SK-N-SH (cell line): ENCODE results near the gene ACO1. TPM values are rescaled to one million over a fixed set of nuclear protein-coding genes. Genes with fewer than 3 reads are reported as not detected.
A peak's percentile ranks its signal among the peaks of the same experiment; 100 is the strongest.
"Not testable (repeated sequence)": the region's sequence is repeated elsewhere in the genome, so short reads cannot be mapped to it uniquely, and the experiment has no call there.

Source experiments
- CTCF ChIA-PET: fragments of 300-600, 350-600 bp; formaldehyde crosslinking; extraction: SDS; loops from one replicate; lab custom pipeline; 2021; lab: Yijun Ruan, JAX
- POLR2A ChIA-PET: fragments of 350-600 bp; sonication (Branson Sonifier 250); formaldehyde crosslinking; extraction: SDS; loops from one replicate; lab custom pipeline; 2020; ENCODE audit warnings: antibody characterized with exemption, inconsistent platforms; lab: Yijun Ruan, JAX
- DNase-seq: peaks from one replicate; pipeline ENCODE4 v3.0.0; 2012
- H2AFZ ChIP-seq: fragments of 200-600 bp; sonication (generic); 2 replicates; pipeline ENCODE4 v1.8.1; 2016; ENCODE audit warnings: antibody characterized with exemption, mild to moderate bottlenecking, low read depth
- H3F3A ChIP-seq: fragments of 200-600 bp; sonication (generic); replicated peaks from 2 replicates; pipeline ENCODE3; 2016; ENCODE audit warnings: antibody characterized with exemption, mild to moderate bottlenecking; ENCODE audit not compliant: insufficient read depth
- H3K27ac ChIP-seq, 2 experiments: fragments of 200-500 bp in 1 of 2; fragments of 200-600 bp in 1 of 2; sonication (Bioruptor generic) in 1 of 2; sonication (generic), shearing (Covaris generic) in 1 of 2; 2 replicates each; pipeline versions ENCODE4 v1.5.1 to v1.6.1; 2014 to 2016; ENCODE audit warnings: low read depth in 2 of 2, inconsistent platforms in 1 of 2, low read length in 1 of 2, mild to moderate bottlenecking in 1 of 2, mixed read lengths in 1 of 2
- H3K27me3 ChIP-seq: fragments of 200-600 bp; sonication (generic), shearing (Covaris generic); 2 replicates; pipeline ENCODE4 v1.6.1; 2016; ENCODE audit warnings: mixed run types; ENCODE audit not compliant: insufficient read depth
- H3K36me3 ChIP-seq, 2 experiments: fragments of 200-500 bp in 1 of 2; fragments of 200-600 bp in 1 of 2; sonication (Bioruptor generic) in 1 of 2; sonication (generic) in 1 of 2; replicated peaks in 1 of 2; 2 replicates each; pipeline versions ENCODE3 to v1.5.1; 2014 to 2016; ENCODE audit warnings: low read length in 1 of 2, mild to moderate bottlenecking in 1 of 2; ENCODE audit not compliant: insufficient read depth in 2 of 2, control insufficient read depth in 1 of 2
- H3K4me1 ChIP-seq, 2 experiments: fragments of 200-500 bp in 1 of 2; fragments of 200-600 bp in 1 of 2; sonication (Bioruptor generic) in 1 of 2; sonication (generic), shearing (Covaris generic) in 1 of 2; 2 replicates each; pipeline versions ENCODE4 v1.5.1 to v1.6.1; 2014 to 2016; ENCODE audit warnings: low read depth in 1 of 2, low read length in 1 of 2, mixed run types in 1 of 2; ENCODE audit not compliant: insufficient read depth in 2 of 2, control insufficient read depth in 1 of 2
- H3K4me2 ChIP-seq: fragments of 200-600 bp; sonication (generic), shearing (Covaris generic); 2 replicates; pipeline ENCODE4 v1.6.1; 2017; ENCODE audit warnings: mixed run types
- H3K4me3 ChIP-seq, 2 experiments: fragments of 200-500 bp in 1 of 2; fragments of 200-600 bp in 1 of 2; sonication (Bioruptor generic) in 1 of 2; sonication (generic), shearing (Covaris generic) in 1 of 2; 2 replicates each; pipeline versions ENCODE4 v1.5.1 to v1.8.1; 2014 to 2016; ENCODE audit warnings: low read depth in 2 of 2, inconsistent platforms in 1 of 2, low read length in 1 of 2, mild to moderate bottlenecking in 1 of 2, mixed read lengths in 1 of 2, moderate library complexity in 1 of 2
- H3K79me2 ChIP-seq: fragments of 200-600 bp; sonication (generic); 2 replicates; pipeline ENCODE4 v1.8.1; 2017; ENCODE audit warnings: mild to moderate bottlenecking; ENCODE audit not compliant: insufficient read depth
- H3K9ac ChIP-seq: fragments of 200-600 bp; sonication (generic); 2 replicates; pipeline ENCODE4 v1.6.1; 2017; ENCODE audit warnings: mixed run types
- H3K9me2 ChIP-seq: fragments of 200-600 bp; sonication (generic); 2 replicates; pipeline ENCODE4 v1.6.1; 2017; ENCODE audit warnings: mixed run types
- H3K9me3 ChIP-seq: fragments of 200-600 bp; sonication (generic); 2 replicates; pipeline ENCODE4 v1.6.1; 2017; ENCODE audit warnings: mixed run types, mild to moderate bottlenecking, moderate library complexity
- H4K20me1 ChIP-seq: fragments of 200-600 bp; sonication (generic); 2 replicates; pipeline ENCODE4 v1.6.1; 2017; ENCODE audit warnings: mild to moderate bottlenecking, mixed run types; ENCODE audit not compliant: insufficient read depth
- EP300 ChIP-seq, 2 experiments: IDR thresholded peaks; 2 replicates each; pipeline versions ENCODE4 v1.4.0 to v1.6.1; 2012; ENCODE audit warnings: borderline replicate concordance in 1 of 2, low read depth in 1 of 2, low read length in 1 of 2
- GABPA ChIP-seq: IDR thresholded peaks from 2 replicates; pipeline ENCODE4 v1.4.0; 2012; ENCODE audit warnings: low read depth, mild to moderate bottlenecking
- RAD21 ChIP-seq: IDR thresholded peaks from 2 replicates; pipeline ENCODE4 v1.6.1; 2012; ENCODE audit warnings: mild to moderate bottlenecking, low read length
- RCOR1 ChIP-seq: fragments of 150-350 bp; IDR thresholded peaks from 2 replicates; pipeline ENCODE4 v1.6.1; 2017; ENCODE audit warnings: antibody characterized with exemption, low read length
- SIN3A ChIP-seq: IDR thresholded peaks from 2 replicates; pipeline ENCODE4 v1.6.1; 2012; ENCODE audit warnings: low read depth, mild to moderate bottlenecking, low read length, moderate library complexity, borderline replicate concordance
- SMC3 ChIP-seq: IDR thresholded peaks from 2 replicates; pipeline ENCODE4 v1.6.1; 2012; ENCODE audit warnings: low read depth, low read length, improper control_type of control experiment
- TEAD4 ChIP-seq: IDR thresholded peaks from 2 replicates; pipeline ENCODE4 v1.4.0; 2012; ENCODE audit warnings: mild to moderate bottlenecking, borderline replicate concordance; ENCODE audit not compliant: insufficient read depth
- WGBS: methylation state at CpG from one replicate; pipeline ENCODE4 v1.1.6; 2017; ENCODE audit warnings: low lambda C conversion rate; 5-methylcytosine and 5-hydroxymethylcytosine counted together
- polyA plus RNA-seq, 3 experiments: library from polyadenylated mRNA; depleted of rRNA; stranded (reverse); fragments of >200 nt; gene quantifications; 2 replicates each; pipeline ENCODE4 v1.2.3, GENCODE V29; 2012
- TF ChIP-seq, protein P1 (sequence below): fragments of 200-600 bp; sonication (generic); IDR thresholded peaks from 2 replicates; pipeline ENCODE4 v1.6.1; 2017; ENCODE audit warnings: antibody characterized with exemption, mild to moderate bottlenecking, moderate library complexity
- TF ChIP-seq, protein P2 (sequence below): fragments of 150-350 bp; IDR thresholded peaks from 2 replicates; pipeline ENCODE4 v1.6.1; 2017; ENCODE audit warnings: antibody characterized with exemption, low read length, low read depth, borderline replicate concordance
- TF ChIP-seq, protein P3 (sequence below): fragments of 150-350 bp; IDR thresholded peaks from 2 replicates; pipeline ENCODE4 v1.6.1; 2016; ENCODE audit warnings: mild to moderate bottlenecking, low read depth, low read length

ACO1 gene
- polyA plus RNA-seq, 1 of the 3 experiments (the other 2 are of a cell fraction): 25.4 TPM

DNA sequence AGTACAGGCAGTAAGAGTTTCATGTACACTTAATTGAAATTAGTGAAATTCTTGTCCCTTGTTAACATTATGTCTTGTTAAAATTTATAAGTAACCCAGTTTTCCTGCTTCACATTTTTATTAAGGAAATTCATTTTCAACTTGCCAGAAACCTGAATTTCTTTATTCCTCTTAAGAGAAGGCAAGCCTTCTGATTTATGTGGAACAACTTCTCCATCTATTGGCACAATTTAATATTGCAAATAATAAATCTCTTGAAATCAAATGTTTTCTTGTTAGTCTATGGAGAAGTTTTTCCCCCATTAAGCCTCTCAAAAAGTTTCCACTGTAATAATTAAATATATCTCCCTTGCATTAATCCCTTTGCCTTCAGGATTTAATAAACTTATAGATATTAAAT lies 33.8 kb upstream of the ACO1 start:
- no peaks in the 10 kb centered on the region for H3K4me1 ChIP-seq
- H3K9me2 ChIP-seq: no peaks in the 10 kb centered on the region
- no peaks in the 10 kb centered on the region for H4K20me1 ChIP-seq
- H3K9ac ChIP-seq: no peak overlapping the region
- no peak overlapping the region for H3K27ac ChIP-seq
- no peaks in the 10 kb centered on the region for H3K36me3 ChIP-seq
- ChIA-PET CTCF (interaction anchor here (0.8 to 2.2 kb wide), 9 partner anchors 11 to 972 kb away, joined by 3 to 29 read pairs (median 3); no protein-coding TSS in a partner anchor), POLR2A (no interaction called here)
- H3K27me3 ChIP-seq: no peaks in the 10 kb centered on the region
- no peak overlapping the region for H3K4me2 ChIP-seq
- H2AFZ ChIP-seq: no peak overlapping the region
- no peaks in the 10 kb centered on the region for H3K9me3 ChIP-seq
- no peak for DNase-seq
- no peaks in the 10 kb centered on the region for H3K79me2 ChIP-seq
- H3K4me3 ChIP-seq: no peak overlapping the region
- TF ChIP-seq, protein P1, sequence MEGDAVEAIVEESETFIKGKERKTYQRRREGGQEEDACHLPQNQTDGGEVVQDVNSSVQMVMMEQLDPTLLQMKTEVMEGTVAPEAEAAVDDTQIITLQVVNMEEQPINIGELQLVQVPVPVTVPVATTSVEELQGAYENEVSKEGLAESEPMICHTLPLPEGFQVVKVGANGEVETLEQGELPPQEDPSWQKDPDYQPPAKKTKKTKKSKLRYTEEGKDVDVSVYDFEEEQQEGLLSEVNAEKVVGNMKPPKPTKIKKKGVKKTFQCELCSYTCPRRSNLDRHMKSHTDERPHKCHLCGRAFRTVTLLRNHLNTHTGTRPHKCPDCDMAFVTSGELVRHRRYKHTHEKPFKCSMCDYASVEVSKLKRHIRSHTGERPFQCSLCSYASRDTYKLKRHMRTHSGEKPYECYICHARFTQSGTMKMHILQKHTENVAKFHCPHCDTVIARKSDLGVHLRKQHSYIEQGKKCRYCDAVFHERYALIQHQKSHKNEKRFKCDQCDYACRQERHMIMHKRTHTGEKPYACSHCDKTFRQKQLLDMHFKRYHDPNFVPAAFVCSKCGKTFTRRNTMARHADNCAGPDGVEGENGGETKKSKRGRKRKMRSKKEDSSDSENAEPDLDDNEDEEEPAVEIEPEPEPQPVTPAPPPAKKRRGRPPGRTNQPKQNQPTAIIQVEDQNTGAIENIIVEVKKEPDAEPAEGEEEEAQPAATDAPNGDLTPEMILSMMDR: peak; percentile 62
- TF ChIP-seq, protein P2, sequence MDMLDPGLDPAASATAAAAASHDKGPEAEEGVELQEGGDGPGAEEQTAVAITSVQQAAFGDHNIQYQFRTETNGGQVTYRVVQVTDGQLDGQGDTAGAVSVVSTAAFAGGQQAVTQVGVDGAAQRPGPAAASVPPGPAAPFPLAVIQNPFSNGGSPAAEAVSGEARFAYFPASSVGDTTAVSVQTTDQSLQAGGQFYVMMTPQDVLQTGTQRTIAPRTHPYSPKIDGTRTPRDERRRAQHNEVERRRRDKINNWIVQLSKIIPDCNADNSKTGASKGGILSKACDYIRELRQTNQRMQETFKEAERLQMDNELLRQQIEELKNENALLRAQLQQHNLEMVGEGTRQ: no peak
- TF ChIP-seq RAD21 (peak; percentile 82), SIN3A (no peak), SMC3 (peak; percentile 25; the same call in 1 of the 2 replicates)
- TF ChIP-seq, all 33 proteins: peak for 3
- H3F3A ChIP-seq: no peaks in the 10 kb centered on the region

DNA sequence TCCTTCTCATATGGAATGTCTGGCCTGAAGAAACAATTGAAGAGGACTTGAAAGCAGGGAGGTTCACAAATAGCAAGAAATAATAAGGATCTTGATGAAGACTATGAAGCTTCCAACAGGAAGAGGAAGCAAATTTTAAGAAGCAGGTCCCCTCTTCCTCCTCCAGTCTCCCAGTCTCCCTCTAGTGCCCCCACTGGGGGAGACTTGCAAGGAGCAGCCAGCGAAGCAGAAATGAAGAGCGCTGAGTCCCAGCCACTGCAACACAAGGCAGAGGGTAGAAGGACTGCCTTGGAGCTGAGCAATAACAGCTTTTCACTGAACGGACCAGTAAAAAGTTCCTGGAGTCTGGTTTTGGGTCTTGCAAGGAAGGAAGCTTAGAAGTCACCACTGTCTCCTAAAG lies 32.6 kb upstream of the ACO1 start:
- CTCF ChIA-PET: interaction anchor here (0.6 to 1.6 kb wide), 5 partner anchors 15 to 1145 kb away, joined by 3 to 4 read pairs (median 3); no protein-coding TSS in a partner anchor

DNA sequence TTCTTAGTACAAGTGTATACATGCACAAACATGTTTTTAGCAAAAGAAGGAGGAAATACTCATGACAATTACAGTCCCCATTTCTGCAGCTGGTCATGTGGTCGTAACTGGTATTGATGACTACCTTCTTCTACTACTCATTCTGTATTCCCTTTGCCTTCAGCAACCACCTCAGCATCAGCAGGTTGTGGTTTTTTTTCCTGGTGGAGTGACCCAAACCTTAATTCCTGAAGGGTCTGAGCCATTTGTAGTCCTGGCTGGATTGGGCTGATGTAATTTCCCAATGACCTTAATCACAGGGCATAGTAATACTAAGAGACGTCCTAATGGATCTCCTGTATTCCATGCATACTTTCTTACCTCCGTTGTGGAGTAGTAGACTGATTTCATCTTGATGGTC lies 31.0 kb upstream of the ACO1 start:
- H3K36me3 ChIP-seq, H3K27me3 ChIP-seq, H4K20me1 ChIP-seq, H2AFZ ChIP-seq, H3K79me2 ChIP-seq, H3K27ac ChIP-seq, H3K9me3 ChIP-seq, H3F3A ChIP-seq, POLR2A ChIA-PET, DNase-seq, H3K9me2 ChIP-seq, H3K9ac ChIP-seq, H3K4me2 ChIP-seq, H3K4me3 ChIP-seq, H3K4me1 ChIP-seq, CTCF ChIA-PET: not testable (repeated sequence)
- 32% methylated on average over 3 of the region's 3 CpGs for WGBS

More for the DNA sequence above, 32.6 kb upstream of the ACO1 start:
- TF ChIP-seq, protein P1: 0 out of 2 replicates have a peak, but pooled peaks have one; percentile 21
- TF ChIP-seq SIN3A (no peak), GABPA (no peak), EP300 (IDR thresholded peaks at IDR 0.05; ENCODE audit: borderline replicate concordance in 1 of 2, low read depth in 1 of 2, low read length in 1 of 2) (no peak), RCOR1 (no peak), TEAD4 (no peak)
- TF ChIP-seq, protein P3, sequence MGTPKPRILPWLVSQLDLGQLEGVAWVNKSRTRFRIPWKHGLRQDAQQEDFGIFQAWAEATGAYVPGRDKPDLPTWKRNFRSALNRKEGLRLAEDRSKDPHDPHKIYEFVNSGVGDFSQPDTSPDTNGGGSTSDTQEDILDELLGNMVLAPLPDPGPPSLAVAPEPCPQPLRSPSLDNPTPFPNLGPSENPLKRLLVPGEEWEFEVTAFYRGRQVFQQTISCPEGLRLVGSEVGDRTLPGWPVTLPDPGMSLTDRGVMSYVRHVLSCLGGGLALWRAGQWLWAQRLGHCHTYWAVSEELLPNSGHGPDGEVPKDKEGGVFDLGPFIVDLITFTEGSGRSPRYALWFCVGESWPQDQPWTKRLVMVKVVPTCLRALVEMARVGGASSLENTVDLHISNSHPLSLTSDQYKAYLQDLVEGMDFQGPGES: no peak
- Histone ChIP-seq H3K9me2 (no peaks in the 10 kb centered on the region), H3K9ac (no peak overlapping the region), H4K20me1 (no peaks in the 10 kb centered on the region), H3K4me1 (no peaks in the 10 kb centered on the region), H3K79me2 (no peaks in the 10 kb centered on the region), H3K27me3 (no peaks in the 10 kb centered on the region), H3F3A (no peaks in the 10 kb centered on the region), H3K27ac (no peak overlapping the region), H3K4me3 (no peak overlapping the region), H3K9me3 (no peaks in the 10 kb centered on the region), H3K36me3 (no peaks in the 10 kb centered on the region), H3K4me2 (no peak overlapping the region), H2AFZ (no peak overlapping the region)
- DNase-seq: no peak
- POLR2A ChIA-PET: no interaction called here
- WGBS: 70% methylated on average over 3 of the region's 3 CpGs
